ENCODE results near the gene BEST3. TPM values are rescaled to one million over a fixed set of nuclear protein-coding genes. Genes with fewer than 3 reads are reported as not detected.

Gene BEST3
- total and polyA plus RNA-seq, 8 donors = 0.37 TPM; not detected in 7

DNA sequence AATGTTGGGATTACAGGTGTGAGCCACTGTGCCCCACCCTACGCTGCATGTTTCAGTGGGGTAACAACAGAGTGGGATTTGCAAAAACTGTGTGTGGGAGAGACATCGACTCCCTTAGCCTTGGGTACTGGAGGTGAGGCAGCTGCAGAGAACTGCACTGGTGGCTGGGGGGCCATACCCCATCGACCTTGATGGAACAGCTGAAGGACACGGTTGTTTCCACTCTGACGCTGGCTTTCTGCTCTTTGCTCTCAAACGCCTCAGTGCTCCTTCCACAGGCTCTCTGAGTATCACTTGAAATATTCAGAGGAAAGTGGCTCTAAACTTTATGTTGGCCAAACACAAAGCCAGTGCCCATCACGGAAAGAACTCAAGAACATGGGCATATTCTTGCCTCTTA, 57.6 kb downstream of the BEST3 start:
- no peak for DNase-seq
- Histone ChIP-seq H3K27me3 (no peaks in the 10 kb centered on the region), H3K27ac (no peak overlapping the region), H3K4me3 (no peak overlapping the region), H3K36me3 (no peaks in the 10 kb centered on the region), H3K4me1 (no peaks in the 10 kb centered on the region), H3K9me3 (no peaks in the 10 kb centered on the region)
- WGBS, 5 donors = 87 to 95% (median 92%) methylated on average over 7 of the region's 7 CpGs
- intact Hi-C loops (cut with DNase I; ENCODE audit: low total_unique reads) = no loop called here
- TF ChIP-seq EP300 (IDR thresholded peaks at IDR 0.05) = no peak
- TF ChIP-seq, protein P1, sequence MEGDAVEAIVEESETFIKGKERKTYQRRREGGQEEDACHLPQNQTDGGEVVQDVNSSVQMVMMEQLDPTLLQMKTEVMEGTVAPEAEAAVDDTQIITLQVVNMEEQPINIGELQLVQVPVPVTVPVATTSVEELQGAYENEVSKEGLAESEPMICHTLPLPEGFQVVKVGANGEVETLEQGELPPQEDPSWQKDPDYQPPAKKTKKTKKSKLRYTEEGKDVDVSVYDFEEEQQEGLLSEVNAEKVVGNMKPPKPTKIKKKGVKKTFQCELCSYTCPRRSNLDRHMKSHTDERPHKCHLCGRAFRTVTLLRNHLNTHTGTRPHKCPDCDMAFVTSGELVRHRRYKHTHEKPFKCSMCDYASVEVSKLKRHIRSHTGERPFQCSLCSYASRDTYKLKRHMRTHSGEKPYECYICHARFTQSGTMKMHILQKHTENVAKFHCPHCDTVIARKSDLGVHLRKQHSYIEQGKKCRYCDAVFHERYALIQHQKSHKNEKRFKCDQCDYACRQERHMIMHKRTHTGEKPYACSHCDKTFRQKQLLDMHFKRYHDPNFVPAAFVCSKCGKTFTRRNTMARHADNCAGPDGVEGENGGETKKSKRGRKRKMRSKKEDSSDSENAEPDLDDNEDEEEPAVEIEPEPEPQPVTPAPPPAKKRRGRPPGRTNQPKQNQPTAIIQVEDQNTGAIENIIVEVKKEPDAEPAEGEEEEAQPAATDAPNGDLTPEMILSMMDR (IDR thresholded peaks at IDR 0.05) = no peak
- no peak for TF ChIP-seq POLR2AphosphoS5 (IDR thresholded peaks at IDR 0.05)
- TF ChIP-seq POLR2A (IDR thresholded peaks at IDR 0.05) = no peak

DNA sequence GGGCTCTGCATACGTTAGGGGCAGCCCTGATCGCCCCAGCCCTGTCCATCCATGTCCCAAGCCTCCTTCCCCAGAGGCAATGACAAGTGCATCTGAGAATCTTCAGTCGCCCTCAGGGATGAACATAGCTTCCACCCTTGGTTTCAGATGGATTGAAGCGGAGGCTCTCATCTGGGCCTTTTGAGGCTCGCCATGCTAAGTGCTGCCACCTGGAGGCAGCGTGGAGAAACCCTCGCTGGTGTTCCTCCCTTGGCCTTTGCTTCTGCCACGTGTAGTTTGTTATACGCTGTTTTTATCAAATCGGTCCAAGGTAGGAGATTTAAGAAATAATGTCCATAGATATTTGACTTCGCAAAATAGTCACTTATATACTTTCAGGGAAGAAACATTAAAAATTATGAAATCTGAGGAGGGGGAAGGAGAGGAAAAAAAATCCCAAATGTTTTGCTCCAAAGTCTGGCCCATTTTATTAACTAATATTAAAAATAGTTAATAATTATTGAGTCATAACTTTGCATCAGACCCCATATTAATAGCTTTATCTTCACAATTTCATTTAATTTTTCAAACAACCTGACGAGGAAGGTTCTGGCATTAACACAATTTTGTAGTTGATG, 59.6 kb downstream of the BEST3 start:
- Histone ChIP-seq H3K36me3 (no peaks in the 10 kb centered on the region), H3K4me3 (no peak overlapping the region), H3K27ac (no peak overlapping the region), H3K4me1 (no peaks in the 10 kb centered on the region), H3K27me3 (no peaks in the 10 kb centered on the region), H3K9me3 (no peaks in the 10 kb centered on the region)
- WGBS, 5 donors = 16 to 26% (median 21%) methylated on average over 12 of the region's 12 CpGs
- intact Hi-C loops (cut with DNase I; ENCODE audit: low total_unique reads) = no loop called here
- TF ChIP-seq POLR2AphosphoS5 (IDR thresholded peaks at IDR 0.05) (peak in 1 of 3 donors; percentile 16), EP300 (IDR thresholded peaks at IDR 0.05) (no peak), POLR2A (IDR thresholded peaks at IDR 0.05) (no peak)
- TF ChIP-seq, protein P1 (IDR thresholded peaks at IDR 0.05) = peak in 5 of 7 experiments; percentile 51 to 77 (median 71)
- peak; percentile 67 to 87 for DNase-seq

DNA sequence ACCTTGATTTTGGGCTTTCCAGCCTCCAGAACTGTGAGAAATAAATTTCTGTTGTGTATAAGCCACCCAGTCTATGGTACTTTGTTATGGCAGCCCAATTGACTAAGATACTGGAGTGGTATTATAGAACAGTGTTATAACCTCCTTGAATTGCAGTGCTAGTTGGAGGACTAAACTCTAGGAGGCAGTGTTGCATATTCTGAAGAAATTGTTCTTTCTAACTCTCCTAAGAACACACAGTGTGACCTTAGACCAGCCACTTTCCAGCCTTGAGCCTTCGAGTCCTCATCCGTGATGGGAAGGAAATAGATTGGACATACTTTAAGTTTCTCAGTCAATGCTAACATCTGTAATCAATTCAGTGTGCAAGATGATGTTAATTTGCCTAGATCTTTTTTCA, 66.0 kb downstream of the BEST3 start:
- no peaks in the 10 kb centered on the region for H3K36me3 ChIP-seq
- TF ChIP-seq POLR2A (IDR thresholded peaks at IDR 0.05) (no peak), POLR2AphosphoS5 (IDR thresholded peaks at IDR 0.05) (no peak), EP300 (IDR thresholded peaks at IDR 0.05) (no peak)
- TF ChIP-seq, protein P1 (IDR thresholded peaks at IDR 0.05) = no peak
- no peaks in the 10 kb centered on the region for H3K4me1 ChIP-seq
- intact Hi-C loops (cut with DNase I; ENCODE audit: low total_unique reads) = no loop called here
- H3K4me3 ChIP-seq = no peak overlapping the region
- H3K27ac ChIP-seq = no peak overlapping the region
- no peaks in the 10 kb centered on the region for H3K9me3 ChIP-seq
- H3K27me3 ChIP-seq = no peaks in the 10 kb centered on the region
- 85 to 98% (median 93%) methylated on average over 2 of the region's 2 CpGs for WGBS, 5 donors
- DNase-seq = no peak

DNA sequence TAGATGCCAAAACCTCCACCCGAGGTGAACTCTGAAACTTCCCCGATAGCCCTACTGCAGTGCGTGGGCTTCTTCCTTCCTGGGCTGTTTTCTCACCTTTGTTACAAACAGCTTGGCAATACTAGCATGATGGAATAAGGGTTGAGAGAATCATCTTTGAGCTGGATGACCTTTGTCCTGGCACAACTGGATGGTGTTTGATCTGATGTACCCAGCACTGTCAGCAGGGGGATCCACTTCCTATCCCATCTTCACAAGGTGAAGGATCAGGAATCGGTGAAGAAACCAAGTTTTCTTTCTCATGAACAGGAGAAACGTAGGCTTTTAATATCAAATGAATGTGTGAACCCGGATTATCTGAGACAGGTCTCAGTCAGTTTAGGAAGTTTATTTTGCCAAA, 68.9 kb downstream of the BEST3 start:
- no peak overlapping the region for H3K4me3 ChIP-seq
- no peaks in the 10 kb centered on the region for H3K27me3 ChIP-seq
- DNase-seq = no peak
- H3K36me3 ChIP-seq = no peaks in the 10 kb centered on the region
- no peak overlapping the region for H3K27ac ChIP-seq
- intact Hi-C loops (cut with DNase I; ENCODE audit: low total_unique reads) = no loop called here
- no peaks in the 10 kb centered on the region for H3K9me3 ChIP-seq
- WGBS, 5 donors = 79 to 88% (median 85%) methylated on average over 6 of the region's 6 CpGs
- no peaks in the 10 kb centered on the region for H3K4me1 ChIP-seq
- TF ChIP-seq EP300 (IDR thresholded peaks at IDR 0.05) = no peak
- TF ChIP-seq, protein P1 (IDR thresholded peaks at IDR 0.05) = no peak
- no peak for TF ChIP-seq POLR2AphosphoS5 (IDR thresholded peaks at IDR 0.05)
- TF ChIP-seq POLR2A (IDR thresholded peaks at IDR 0.05) = no peak
